GM23338 (cell line): ENCODE data around the gene RAB3A. TPM values are rescaled to one million over a fixed set of nuclear protein-coding genes. Genes with fewer than 3 reads are reported as not detected.

Source experiments
- ATAC-seq: fragments of 200-7000 bp; cut with Tn5 transposase; 3 replicates; pipeline ENCODE4 v1.9.1; 2020
- DNase-seq: peaks from one replicate; pipeline ENCODE4 v3.0.0-alpha.2; 2015; ENCODE audit warnings: low spot score
- H2AFZ ChIP-seq: fragments of 200-600 bp; sonication (generic); 2 replicates; pipeline ENCODE4 v1.8.0; 2016; ENCODE audit warnings: antibody characterized with exemption, mild to moderate bottlenecking, moderate library complexity
- H3F3A ChIP-seq: fragments of 200-600 bp; sonication (generic); replicated peaks from 2 replicates; pipeline ENCODE4 v1.8.0; 2017; ENCODE audit warnings: antibody characterized with exemption, mixed run types, low read depth
- H3K27ac ChIP-seq: fragments of 200-600 bp; sonication (generic); 2 replicates; pipeline ENCODE4 v1.6.1; 2016; ENCODE audit warnings: low read depth
- H3K27me3 ChIP-seq: fragments of 200-600 bp; sonication (generic); 2 replicates; pipeline ENCODE4 v1.8.0; 2016; ENCODE audit warnings: mild to moderate bottlenecking, mixed run types, moderate library complexity; ENCODE audit not compliant: insufficient read depth
- H3K36me3 ChIP-seq: fragments of 200-600 bp; sonication (generic); 2 replicates; pipeline ENCODE4 v1.8.0; 2016; ENCODE audit warnings: mild to moderate bottlenecking; ENCODE audit not compliant: insufficient read depth
- H3K4me1 ChIP-seq: fragments of 200-600 bp; sonication (generic); 2 replicates; pipeline ENCODE4 v1.8.0; 2016; ENCODE audit warnings: mild to moderate bottlenecking, moderate library complexity; ENCODE audit not compliant: insufficient read depth
- H3K4me2 ChIP-seq: fragments of 200-600 bp; sonication (generic); 2 replicates; pipeline ENCODE4 v1.7.1; 2017; ENCODE audit warnings: mixed run types
- H3K4me3 ChIP-seq: fragments of 200-600 bp; sonication (generic); 2 replicates; pipeline ENCODE4 v1.6.1; 2016; ENCODE audit warnings: mixed run types
- H3K79me2 ChIP-seq: fragments of 200-600 bp; sonication (generic); replicated peaks from 2 replicates; pipeline ENCODE4 v1.8.0; 2017; ENCODE audit warnings: mild to moderate bottlenecking; ENCODE audit not compliant: insufficient read depth
- H3K9me2 ChIP-seq: fragments of 200-600 bp; sonication (generic); 2 replicates; pipeline ENCODE4 v1.8.0; 2017; ENCODE audit not compliant: insufficient read depth
- H4K20me1 ChIP-seq: fragments of 200-600 bp; sonication (generic); replicated peaks from 2 replicates; pipeline ENCODE4 v1.8.0; 2017; ENCODE audit warnings: mild to moderate bottlenecking; ENCODE audit not compliant: insufficient read depth
- H3K27ac Mint-ChIP-seq: 2 replicates; pipeline ENCODE4 v1.8.0; 2020; ENCODE audit warnings: inconsistent platforms, mild to moderate bottlenecking, moderate library complexity, mixed read lengths
- H3K27me3 Mint-ChIP-seq: 3 replicates; pipeline ENCODE4 v1.8.0; 2022; ENCODE audit warnings: low read depth, mild to moderate bottlenecking, moderate library complexity, mixed read lengths, inconsistent platforms; ENCODE audit not compliant: insufficient read depth, poor library complexity
- H3K36me3 Mint-ChIP-seq: 3 replicates; pipeline ENCODE4 v1.8.0; 2021; ENCODE audit warnings: low read depth, mild to moderate bottlenecking, inconsistent platforms, moderate library complexity, mixed read lengths
- H3K4me1 Mint-ChIP-seq: 3 replicates; pipeline ENCODE4 v1.8.0; 2020; ENCODE audit warnings: mild to moderate bottlenecking, inconsistent platforms, mixed read lengths
- H3K4me3 Mint-ChIP-seq: 3 replicates; pipeline ENCODE4 v1.8.0; 2021; ENCODE audit warnings: moderate library complexity, mild to moderate bottlenecking, inconsistent platforms, mixed read lengths
- H3K9me3 Mint-ChIP-seq: 3 replicates; pipeline ENCODE4 v1.8.0; 2020; ENCODE audit warnings: moderate library complexity, mild to moderate bottlenecking, inconsistent platforms, mixed read lengths
- CREB1 ChIP-seq: fragments of 250-450 bp; sonication (Bioruptor Pico); IDR thresholded peaks from 2 replicates; pipeline ENCODE4 v1.5.0; 2020; ENCODE audit warnings: low read depth, mild to moderate bottlenecking, moderate library complexity
- CTCF ChIP-seq, 2 experiments: fragments of 200-600 bp in 1 of 2; sonication (generic) in 1 of 2; conservative IDR thresholded peaks; 2 replicates each; pipeline versions ENCODE4 v1.5.1 to v1.6.1; 2016 to 2017; ENCODE audit warnings: antibody characterized with exemption in 2 of 2, low read depth in 2 of 2, mild to moderate bottlenecking in 2 of 2, moderate library complexity in 1 of 2
- ETS1 ChIP-seq: IDR thresholded peaks from 2 replicates; pipeline ENCODE4 v1.6.1; 2016; ENCODE audit warnings: antibody characterized with exemption
- EZH2 ChIP-seq: fragments of 200-600 bp; sonication (generic); IDR thresholded peaks from one replicate; pipeline ENCODE4 v1.8.0; 2017; ENCODE audit warnings: antibody characterized with exemption, mild to moderate bottlenecking, low read depth; ENCODE audit not compliant: unreplicated experiment
- EZH2phosphoT487 ChIP-seq: fragments of 200-600 bp; sonication (generic); IDR thresholded peaks from one replicate; pipeline ENCODE4 v1.8.1; 2018; ENCODE audit warnings: antibody characterized with exemption; ENCODE audit not compliant: unreplicated experiment
- JUNB ChIP-seq: IDR thresholded peaks from one replicate; pipeline ENCODE4 v1.6.1; 2016; ENCODE audit warnings: antibody characterized with exemption; ENCODE audit not compliant: unreplicated experiment
- NANOG ChIP-seq: IDR thresholded peaks from 2 replicates; pipeline ENCODE4 v1.6.1; 2016; ENCODE audit warnings: antibody characterized with exemption, borderline replicate concordance
- POLR2AphosphoS5 ChIP-seq: IDR thresholded peaks from 2 replicates; pipeline ENCODE4 v1.6.1; 2016; ENCODE audit warnings: antibody characterized with exemption, low read depth
- REST ChIP-seq: IDR thresholded peaks from one replicate; pipeline ENCODE4 v1.6.1; 2018; ENCODE audit warnings: antibody characterized with exemption; ENCODE audit not compliant: unreplicated experiment
- STAT1 ChIP-seq: IDR thresholded peaks from one replicate; pipeline ENCODE4 v1.6.1; 2016; ENCODE audit warnings: antibody characterized with exemption; ENCODE audit not compliant: unreplicated experiment
- ZNF114 ChIP-seq: fragments of 250-450 bp; sonication (Bioruptor Pico); IDR thresholded peaks from 2 replicates; pipeline ENCODE4 v1.5.0; 2020; ENCODE audit warnings: mild to moderate bottlenecking, moderate library complexity
- ZNF331 ChIP-seq: fragments of 250-450 bp; sonication (Bioruptor Pico); IDR thresholded peaks from 2 replicates; pipeline ENCODE4 v1.5.0; 2020; ENCODE audit warnings: low read depth, mild to moderate bottlenecking, moderate library complexity
- ZNF462 ChIP-seq: fragments of 250-450 bp; sonication (Bioruptor Pico); IDR thresholded peaks from 2 replicates; pipeline ENCODE4 v1.5.0; 2020; ENCODE audit warnings: mild to moderate bottlenecking, moderate library complexity
- polyA plus RNA-seq: library from polyadenylated mRNA; unstranded; fragments of >200 nt; fragmentation: Nextera tagmentation; extraction: Ambion mirVana; gene quantifications from 2 replicates; pipeline ENCODE4 v1.2.1, GENCODE V29; 2016
- total RNA-seq: library from RNA; depleted of rRNA; stranded (reverse); fragments of >200 nt; shearing (Covaris generic); gene quantifications from 2 replicates; pipeline ENCODE4 v1.2.3, GENCODE V29; 2014

RAB3A gene
- total and polyA plus RNA-seq, 2 experiments from 2014 or later: 9.7 to 20.3 TPM

- ATAC-seq (peak; percentile 1), DNase-seq (peak; percentile 49)
- H3K4me3 Mint-ChIP-seq: peak within 1 kb of the TSS; percentile 92
- peak within 1 kb of the TSS; percentile 73 for H2AFZ ChIP-seq
- TF ChIP-seq ZNF331 (CRISPR knock-in tag) (no peak), EZH2 (no peak), EZH2phosphoT487 (no peak), CREB1 (CRISPR knock-in tag) (no peak), REST (no peak), JUNB (no peak), CTCF (conservative IDR thresholded peaks at IDR 0.05; ENCODE audit: low read depth in 2 of 2) (no peak), POLR2AphosphoS5 (no peak), NANOG (no peak), ZNF114 (CRISPR knock-in tag) (no peak), ZNF462 (no peak), ETS1 (no peak), STAT1 (no peak)
- H3F3A ChIP-seq: peaks cover 38% of the 10 kb centered on the region
- no peaks in the 10 kb centered on the region for H3K79me2 ChIP-seq
- H3K27me3 ChIP-seq: peaks cover 27% of the 10 kb centered on the region
- H3K36me3 Mint-ChIP-seq: no peaks in the 10 kb centered on the region; the same call in 2 of the 3 replicates
- H3K4me1 ChIP-seq: peaks cover 11% of the 10 kb centered on the region
- H4K20me1 ChIP-seq: no peaks in the 10 kb centered on the region
- peaks cover 3% of the 10 kb centered on the region; the same call in 2 of the 3 replicates for H3K9me3 Mint-ChIP-seq
- H3K27ac Mint-ChIP-seq: no peak within 1 kb of the TSS
- peaks cover 39% of the 10 kb centered on the region for H3K27me3 Mint-ChIP-seq
- H3K9me2 ChIP-seq: no peaks in the 10 kb centered on the region
- peak within 1 kb of the TSS; percentile 81 for H3K4me2 ChIP-seq
- H3K4me1 Mint-ChIP-seq: peaks cover 32% of the 10 kb centered on the region
- H3K27ac ChIP-seq: no peak within 1 kb of the TSS
- H3K36me3 ChIP-seq: no peaks in the 10 kb centered on the region
- H3K4me3 ChIP-seq: peak within 1 kb of the TSS; percentile 61
These were observed 22.0 kb upstream of the RAB3A start, which contains the start of gene PDE4C for GRCh38 chr19:18225702-18226468. Gene PDE4C (minus strand): TSS chr19:18226438. CDS start chr19:18226415, 23 bp downstream.
